Thoracic aorta endothelial cell (primary cell): ENCODE data around the gene SNX9. TPM values are rescaled to one million over a fixed set of nuclear protein-coding genes. Genes with fewer than 3 reads are reported as not detected.

Experiments
- small RNA-seq: library from RNA; depleted of rRNA; stranded (forward); fragments of <200 nt; gene quantifications from one replicate; pipeline ENCODE3, GENCODE V24; 2012
- total RNA-seq: library from RNA; depleted of rRNA; stranded (reverse); fragments of >200 nt; gene quantifications from 2 replicates; pipeline ENCODE4 v1.2.3, GENCODE V29; 2012

SNX9 gene
- 56.1 and 61.3 TPM in 2 replicates for total RNA-seq

DNA sequence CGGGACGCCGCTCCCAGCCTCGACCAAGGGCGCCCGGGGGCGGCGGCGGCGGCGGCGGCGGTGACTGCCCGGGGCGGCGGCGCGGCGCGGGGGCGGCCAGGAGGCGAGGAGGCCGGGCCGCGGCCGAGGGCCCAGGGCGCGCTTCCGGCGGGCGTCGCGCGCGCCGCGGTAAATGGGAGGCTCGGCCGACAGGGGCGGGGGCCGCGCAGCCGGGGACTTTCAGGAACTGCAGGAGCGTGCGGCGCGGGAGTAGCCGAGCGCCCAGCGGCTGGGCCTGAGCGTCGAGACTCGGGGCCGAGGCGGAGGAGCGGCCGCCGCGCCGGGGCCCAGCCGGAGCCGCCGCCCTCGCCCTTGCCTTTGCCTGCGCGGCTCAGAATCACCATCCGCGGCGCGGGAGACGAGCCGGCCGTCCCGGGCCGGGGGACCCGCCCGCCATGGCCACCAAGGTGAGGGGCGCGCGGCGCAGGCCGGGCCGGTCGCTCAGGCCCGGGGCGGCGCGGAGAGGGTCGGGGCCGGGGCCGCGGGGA lies at the start of gene SNX9:
TSS of gene SNX9 (plus strand) at position 246 of the 527 bp plus-strand sequence. CDS start at position 435, 189 bp downstream.

DNA sequence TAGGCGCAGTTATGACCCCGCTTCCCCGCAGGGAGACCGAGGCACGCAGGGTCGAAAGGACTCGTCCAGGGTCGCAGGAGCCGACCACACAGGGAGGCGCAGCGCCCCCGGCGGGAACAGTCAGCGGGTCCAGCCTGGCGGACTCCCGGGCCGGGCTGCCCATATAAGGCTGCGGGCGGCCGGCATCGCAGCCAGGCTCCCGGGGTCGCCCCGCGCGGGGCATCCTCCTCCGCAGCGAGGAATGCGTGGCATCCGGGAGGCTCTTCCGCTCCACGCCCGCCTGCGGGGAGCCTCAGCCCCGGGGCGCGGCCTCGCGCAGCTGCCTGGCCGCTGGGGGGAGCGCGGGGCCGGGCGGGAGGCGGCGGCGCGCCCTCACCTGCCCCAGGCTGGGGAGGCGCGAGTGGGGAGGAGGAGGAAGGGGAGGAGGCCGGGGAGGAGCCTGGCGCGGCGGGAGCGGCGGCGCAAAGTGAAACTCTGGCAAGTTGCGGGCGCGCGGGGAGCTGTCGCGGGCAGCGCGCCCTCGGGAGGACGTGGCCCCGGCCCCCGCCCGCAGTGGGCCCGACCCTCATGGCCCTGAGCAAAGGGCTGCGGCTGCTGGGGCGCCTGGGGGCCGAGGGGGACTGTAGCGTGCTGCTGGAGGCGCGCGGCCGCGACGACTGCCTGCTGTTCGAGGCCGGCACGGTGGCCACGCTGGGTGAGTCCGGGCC lies 158.5 kb downstream of the SNX9 start, which contains the start of gene SYNJ2:
TSS of gene SYNJ2 (plus strand) at position 469 of the 707 bp plus-strand sequence. CDS start at position 568, 99 bp downstream.

Small RNA genes lying within 50 kb of the gene (small RNA-seq; reads per million reads assigned to genes)
- gene HSPE1P26 = not detected
- gene RNU6-786P = not detected

Other genes with a start within 250 kb of the SNX9 start
- 101 and 133 TPM in 2 replicates for gene SYNJ2, start 158.6 kb downstream of the SNX9 start, total RNA-seq